Urothelium cell line (cell line): ENCODE results near the gene DUS2.
"Not testable (repeated sequence)": the region's sequence is repeated elsewhere in the genome, so short reads cannot be mapped to it uniquely, and the experiment has no call there.

Experiments
- DNase-seq: peaks from one replicate; pipeline ENCODE4 v3.0.0; 2011; ENCODE audit warnings: low spot score, mixed read lengths
- FAIRE-seq: peaks from 2 replicates; lab custom pipeline; 2011; peaks lifted over from hg19 to GRCh38; lab: Jason Lieb, UNC

The DUS2 gene

DNA sequence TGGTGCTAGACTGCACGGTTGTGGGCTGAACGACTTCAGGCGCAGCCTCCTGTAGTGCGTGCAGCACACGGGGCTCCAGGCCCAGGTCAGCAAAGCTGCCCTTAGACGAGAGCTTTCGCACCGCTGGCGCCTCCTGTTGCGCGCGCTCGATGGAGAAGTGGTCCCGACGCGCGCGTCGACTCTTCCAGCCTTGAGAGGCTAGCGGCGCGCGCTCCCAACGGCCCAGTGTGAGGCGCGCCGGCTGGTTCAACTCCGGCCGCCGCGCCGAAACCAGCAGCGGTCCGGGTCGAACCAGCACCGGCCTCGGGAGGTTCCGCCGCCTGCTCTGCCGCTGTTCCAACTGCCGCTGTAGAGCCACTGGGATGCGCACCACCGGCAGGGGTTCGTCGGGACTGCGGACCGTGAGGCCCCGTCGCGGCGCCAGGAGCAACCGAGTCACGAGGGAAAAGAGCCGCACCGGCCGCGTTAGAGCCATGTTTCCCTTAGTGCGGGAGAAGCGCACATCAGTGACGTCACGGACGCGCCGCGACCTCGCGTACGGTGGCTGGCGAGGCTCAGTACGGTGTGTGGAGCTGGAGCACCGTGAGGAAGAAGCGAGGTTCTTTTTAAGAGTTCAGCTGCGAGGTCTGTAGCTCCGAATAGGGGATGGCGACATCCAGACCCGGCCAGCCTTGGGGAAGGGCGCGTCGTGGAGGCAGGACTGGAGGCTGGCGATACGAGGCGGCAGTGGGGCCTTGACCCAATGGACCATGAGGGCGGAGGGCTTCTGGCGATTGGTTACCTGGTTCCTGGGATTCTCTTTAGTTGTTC is at the start of gene DUS2, which contains the start of gene DDX28:
TSS of gene DUS2 (plus strand) at position 557 of the 810 bp plus-strand sequence. CDS start 14,740 bp downstream, outside the sequence.
TSS of gene DDX28 (minus strand) at position 505 of the 810 bp plus-strand sequence. CDS start at position 475, 30 bp downstream.
- peak; percentile 13 for FAIRE-seq
- DNase-seq = peak; percentile 89

DNA sequence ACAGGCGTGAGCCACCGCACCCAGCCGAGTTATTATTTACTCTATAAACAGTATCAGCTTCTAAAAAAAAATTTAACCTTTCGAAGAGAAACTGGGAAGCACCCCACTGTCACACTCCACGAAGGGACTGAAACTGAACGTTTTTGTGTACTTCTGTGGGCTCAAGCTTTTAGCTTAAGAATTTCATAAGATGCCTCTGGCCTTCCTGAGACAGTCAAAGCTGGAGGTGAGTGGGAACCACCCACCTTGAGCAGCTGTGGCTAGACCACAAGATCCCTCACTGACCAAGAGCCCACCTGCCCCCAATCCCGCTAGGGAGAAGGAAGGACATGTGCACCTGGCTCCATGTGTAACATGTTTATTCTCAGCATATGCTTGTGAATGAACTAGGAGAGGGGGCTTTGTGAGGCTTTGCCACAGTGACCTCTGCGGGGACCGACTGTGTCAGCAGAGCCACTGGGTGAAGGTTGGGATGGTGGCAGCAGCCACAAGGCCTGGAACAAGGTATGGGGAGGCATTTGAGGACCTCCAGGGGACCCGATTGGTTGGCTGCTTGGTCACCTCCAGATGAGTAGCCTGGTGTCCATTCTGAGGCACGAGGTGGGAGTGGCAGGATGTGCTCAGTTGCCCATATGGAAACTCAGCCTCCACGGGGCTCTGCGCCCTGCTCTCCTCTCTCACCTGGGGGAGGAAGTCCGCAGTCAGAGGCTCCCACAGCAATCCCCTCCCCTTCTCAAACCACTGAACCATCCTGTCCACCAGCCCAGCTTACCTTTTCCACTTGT is 47.6 kb upstream of the DUS2 start:
- FAIRE-seq (no peak), DNase-seq (no peak)

DNA sequence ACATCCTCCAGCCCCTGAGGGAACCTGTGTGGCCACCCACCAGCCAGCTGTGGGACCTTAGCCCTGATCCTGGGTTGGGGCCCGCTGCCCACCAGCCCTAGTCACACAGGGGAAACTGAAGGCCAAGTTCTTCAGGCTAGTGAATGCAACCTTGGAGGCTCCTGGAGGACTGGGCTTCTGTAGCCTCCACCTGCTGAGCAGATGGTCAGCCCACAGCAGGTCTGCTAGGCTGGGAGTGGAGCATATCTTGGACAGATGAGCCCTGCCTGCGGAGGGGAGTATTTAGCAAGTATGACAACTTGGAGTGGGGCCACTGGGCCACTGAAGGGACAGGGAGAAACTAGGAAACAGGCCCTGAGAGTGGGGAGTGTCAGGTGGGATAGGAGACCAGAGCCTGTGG is 46.9 kb upstream of the DUS2 start:
- FAIRE-seq (no peak), DNase-seq (no peak)

DNA sequence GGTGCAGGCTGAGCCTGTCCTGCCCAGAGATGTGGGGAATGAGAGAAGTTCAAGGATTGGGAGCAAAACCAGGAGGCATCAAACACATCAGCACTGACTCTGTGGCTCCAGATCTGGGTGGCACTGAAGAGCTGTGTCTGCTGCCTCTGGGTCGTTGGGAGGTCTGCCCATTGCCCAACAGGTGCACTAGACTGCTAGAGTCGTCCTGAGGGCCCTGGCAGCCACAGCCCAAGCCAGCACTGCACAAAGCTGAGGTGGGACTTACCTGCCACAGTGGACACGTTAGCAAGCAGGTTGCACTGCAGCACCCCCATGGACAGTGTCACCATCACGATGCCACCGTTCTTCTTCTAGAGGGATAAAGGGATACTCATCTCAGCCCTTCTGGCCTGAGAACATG is 46.1 kb upstream of the DUS2 start:
- no peak for FAIRE-seq

DNA sequence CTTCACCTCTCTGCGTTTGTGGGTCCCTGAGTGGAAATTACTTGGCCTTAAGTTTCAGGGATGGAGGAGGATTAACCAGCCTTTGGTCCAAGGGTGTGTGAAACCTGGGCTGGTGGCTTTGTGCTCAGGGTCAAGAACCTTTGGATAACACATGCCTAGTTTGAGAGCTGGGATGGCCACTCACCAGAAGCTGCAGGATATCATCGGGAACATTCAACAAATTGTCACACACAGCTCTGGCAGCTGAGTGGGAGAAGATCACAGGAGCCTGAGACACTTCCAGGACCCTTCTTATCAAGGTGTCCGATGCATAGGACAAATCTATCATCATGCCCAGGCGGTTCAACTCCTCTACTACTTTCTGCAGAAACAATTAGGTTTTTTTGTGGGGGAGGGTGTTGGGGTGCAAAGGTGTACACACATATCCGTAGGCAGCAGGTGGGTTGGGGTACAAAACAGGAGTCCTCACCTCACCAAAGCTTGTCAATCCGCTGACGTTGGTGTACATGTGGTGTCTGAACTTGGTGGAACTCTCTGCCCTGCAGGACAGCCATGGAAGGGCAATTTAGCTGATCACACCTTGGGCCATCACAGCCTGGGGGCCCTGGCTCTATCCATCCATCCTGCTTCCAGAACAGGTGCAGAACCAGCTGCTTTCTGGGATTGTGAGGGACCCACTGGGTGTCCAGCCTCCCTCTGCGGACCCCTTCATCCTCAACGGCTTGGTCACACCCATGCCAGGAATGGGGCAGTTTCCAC is 45.4 kb upstream of the DUS2 start:
- no peak for DNase-seq
- FAIRE-seq = no peak

More for the DNA sequence above, 46.1 kb upstream of the DUS2 start:
- no peak for DNase-seq

DNA sequence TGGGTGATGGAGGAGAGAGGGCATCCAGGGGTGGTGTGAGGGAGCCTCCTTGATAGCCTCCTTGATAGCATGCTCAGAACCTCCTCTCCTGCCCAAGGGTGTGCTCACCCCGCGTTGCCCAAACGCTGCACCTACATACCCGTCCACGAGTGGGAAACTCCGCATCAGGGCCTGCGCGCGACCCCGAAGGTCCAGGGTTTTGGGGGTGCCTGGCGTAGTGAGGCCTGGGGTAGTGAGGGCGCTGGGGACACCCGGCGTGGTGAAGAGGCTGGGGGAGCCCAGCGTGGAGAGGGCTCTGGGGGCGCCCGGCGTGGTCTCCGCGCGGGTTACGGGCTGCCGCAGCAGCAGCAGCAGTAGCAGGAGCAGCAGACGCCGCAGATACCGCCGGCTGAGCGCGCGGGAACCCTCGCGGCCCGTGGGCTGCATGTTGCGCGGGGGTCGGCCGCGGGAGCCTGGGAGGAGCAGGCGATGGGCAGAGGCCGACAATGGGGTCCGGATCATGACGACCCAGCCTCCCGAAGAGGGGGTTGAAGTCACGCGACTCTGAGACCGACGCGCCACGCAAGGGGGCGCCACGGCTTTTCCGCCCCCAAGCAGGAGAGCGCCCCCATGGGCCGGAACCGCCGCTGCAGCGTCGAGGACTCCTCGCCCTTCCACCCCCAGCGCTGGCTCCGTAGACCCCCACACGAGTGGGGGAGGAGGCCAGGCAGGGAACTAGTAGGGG is 43.0 kb upstream of the DUS2 start, which contains the start of gene DPEP3:
TSS of gene DPEP3 (minus strand) at position 545 of the 724 bp plus-strand sequence. CDS start at position 426, 119 bp downstream.
- FAIRE-seq = no peak
- no peak for DNase-seq

DNA sequence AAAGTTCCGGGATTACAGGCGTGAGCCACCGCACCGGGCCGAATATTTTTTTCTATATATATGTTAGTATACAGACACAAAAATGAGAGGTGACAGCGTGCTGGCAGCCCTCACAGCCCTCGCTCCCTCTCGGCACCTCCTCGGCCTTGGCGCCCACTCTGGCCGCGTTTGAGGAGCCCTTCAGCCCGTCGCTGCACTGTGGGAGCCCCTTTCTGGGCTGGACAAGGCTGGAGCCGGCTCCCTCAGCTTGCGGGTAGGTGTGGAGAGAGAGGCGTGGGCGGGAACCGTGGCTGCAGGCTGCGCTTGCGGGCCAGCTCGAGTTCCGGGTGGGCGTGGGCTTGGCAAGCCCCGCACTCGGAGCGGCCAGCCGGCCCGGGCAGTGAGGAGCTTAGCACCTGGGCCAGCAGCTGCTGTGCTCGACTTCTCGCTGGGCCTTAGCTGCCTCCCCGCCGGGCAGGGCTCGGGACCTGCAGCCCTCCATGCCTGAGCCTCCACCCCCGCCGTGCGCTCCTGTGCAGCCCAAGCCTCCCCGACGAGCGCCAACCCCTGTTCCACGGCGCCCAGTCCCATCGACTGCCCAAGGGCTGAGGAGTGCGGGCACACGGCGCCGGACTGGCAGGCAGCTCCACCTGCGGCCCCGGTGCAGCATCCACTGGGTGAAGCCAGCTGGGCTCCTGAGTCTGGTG is 40.9 kb upstream of the DUS2 start:
- no peak for FAIRE-seq
- no peak for DNase-seq

DNA sequence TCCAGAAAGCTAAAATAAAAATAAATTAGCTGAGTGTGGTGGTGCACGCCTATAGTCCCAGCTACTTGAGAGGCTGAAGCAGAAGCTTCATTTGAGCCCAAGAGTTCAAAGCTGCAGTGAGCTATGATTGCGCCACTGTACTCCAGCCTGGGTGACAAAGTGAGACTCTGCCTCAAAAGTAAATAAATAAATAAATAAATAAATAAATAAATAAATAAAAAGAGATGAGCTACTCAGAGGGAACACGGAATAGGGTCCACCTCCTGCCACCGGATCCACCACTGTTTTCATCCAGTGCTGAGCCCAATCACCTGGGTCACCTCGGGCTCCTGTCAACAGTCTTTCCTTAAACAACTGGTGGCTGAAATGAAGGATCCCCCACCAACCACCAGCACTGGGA is 36.1 kb upstream of the DUS2 start:
- no peak for FAIRE-seq
- no peak for DNase-seq

DNA sequence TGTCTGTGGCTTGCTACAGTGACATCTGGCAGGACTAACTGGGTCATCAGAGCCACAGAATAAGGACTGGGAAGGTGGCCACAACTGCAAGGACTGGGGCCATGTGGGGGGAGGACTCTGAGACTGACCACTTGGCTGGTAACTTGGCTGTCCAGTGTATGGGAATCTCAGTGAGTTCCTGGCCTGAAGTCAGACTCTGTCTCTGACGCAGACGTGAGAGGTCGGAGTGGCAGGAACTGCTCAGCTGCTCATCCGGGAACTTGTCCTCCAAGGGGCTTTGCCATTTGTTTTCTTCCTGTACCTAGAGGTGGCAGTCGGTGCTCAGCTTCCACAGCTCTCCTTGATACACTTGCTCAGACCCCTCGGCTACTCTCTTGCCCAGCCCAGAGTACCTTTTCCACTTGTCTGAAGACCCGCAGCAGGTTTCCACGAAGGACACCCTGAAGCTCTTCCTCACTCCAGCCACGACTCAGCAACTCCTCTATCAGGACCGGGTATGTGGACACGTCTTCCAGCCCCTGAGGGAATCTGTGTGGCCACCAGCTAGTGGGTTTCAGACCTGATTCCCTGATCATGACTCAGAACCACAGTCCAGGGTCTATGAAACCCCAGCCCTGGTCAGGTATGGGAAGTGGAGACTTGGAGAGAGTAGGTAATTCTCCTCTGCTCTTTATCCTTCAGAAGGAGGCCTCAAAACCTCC is 35.5 kb upstream of the DUS2 start:
- DNase-seq = no peak
- FAIRE-seq = no peak

DNA sequence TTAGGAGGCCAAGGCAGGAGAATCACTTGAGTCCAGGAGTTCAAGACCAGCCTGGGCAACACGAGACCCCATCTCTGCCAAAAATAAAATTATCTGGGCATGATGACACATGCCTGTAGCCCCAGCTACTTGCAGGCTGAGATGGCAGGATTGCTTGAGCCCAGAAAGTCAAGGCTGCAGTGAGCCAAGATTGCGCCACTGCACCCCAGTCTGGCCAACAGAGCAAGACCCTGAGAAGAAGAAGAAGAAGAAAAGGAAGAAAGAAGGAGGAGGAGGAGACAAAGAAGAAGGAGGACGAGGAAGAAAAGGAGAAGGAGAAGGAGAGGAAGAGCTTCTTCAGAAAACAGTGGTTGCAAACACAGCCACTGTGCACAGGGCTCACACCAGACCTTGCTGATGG is 34.4 kb upstream of the DUS2 start:
- DNase-seq = no peak
- no peak for FAIRE-seq

DNA sequence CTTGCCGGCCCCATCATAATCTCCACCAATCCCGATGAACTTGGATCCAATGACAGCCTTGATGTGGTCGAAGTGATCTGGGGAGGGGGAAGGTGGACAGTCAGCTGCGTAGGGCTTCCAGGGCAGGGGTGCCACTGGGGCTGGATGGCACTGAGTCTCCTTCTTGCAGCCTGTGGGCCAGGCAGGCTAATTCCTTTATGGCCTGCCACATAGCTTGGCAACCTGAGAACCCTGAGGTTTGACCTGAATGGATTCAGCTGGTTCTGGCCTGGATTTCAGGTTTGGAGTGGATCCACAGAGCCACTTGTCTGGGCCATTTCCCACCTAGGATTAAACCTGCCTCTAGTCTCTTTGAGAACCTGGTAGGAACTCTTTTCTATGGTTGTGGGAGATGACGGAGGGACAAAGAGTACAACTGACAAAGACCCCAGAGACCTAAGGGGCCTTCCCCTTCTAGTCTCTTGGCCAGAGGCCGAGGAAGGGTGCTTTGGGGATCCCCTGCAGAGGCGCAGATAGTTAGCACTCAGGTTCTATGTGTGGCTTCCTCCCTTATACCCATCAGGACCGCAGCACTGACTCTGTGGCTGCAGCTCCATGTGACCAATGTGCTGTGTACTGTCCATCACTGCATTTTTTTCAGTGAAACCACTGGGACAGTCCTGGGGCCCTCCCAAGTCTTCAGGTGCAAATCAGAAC is 33.6 kb upstream of the DUS2 start:
- DNase-seq (no peak), FAIRE-seq (no peak)

DNA sequence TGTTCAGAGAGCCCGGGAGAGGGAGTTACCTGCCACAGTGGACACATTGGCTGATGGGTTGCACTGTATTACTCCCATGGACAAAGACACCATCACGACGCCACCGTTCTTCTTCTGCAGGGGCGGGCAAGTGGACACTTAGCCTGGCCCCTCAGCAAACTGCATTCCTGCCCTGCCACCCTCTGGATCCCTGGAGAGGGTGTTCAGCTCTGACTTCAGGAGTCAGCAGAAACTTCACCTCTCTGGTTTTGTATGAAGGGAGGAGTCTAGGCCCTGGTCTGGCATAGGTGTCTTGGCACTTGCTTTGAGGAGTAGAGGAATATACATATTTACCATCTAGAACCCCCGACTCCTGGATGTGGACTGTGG is 33.1 kb upstream of the DUS2 start:
- FAIRE-seq = no peak

DNA sequence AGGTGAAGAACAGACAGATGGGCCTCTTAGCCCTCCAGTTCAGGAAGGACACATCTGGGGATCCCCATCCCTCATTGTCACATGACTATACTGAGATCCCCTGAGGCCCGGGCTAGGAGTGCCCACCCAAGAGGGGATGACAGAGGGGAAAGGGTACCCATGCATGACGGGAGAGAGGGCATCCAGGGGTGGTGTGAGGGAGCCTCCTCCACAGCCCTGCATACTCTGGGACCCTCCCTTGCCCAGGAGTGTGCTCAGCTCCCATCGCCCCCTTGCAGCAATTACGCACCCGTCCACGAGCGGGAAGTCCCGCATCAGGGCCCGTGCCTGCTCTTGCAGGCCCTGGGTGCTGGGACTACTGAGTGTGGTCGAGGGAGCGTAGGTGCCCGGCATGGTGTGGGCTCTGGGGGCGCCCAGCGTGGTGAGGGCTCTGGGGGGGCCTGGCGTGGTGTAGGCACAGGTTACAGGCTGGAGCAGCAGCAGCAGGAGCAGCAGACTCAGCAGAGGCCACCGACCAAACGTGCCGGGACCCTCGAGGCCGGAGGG is 30.4 kb upstream of the DUS2 start:
- FAIRE-seq = no peak
- DNase-seq = no peak

More for the DNA sequence above, 33.1 kb upstream of the DUS2 start:
- DNase-seq = no peak

DNA sequence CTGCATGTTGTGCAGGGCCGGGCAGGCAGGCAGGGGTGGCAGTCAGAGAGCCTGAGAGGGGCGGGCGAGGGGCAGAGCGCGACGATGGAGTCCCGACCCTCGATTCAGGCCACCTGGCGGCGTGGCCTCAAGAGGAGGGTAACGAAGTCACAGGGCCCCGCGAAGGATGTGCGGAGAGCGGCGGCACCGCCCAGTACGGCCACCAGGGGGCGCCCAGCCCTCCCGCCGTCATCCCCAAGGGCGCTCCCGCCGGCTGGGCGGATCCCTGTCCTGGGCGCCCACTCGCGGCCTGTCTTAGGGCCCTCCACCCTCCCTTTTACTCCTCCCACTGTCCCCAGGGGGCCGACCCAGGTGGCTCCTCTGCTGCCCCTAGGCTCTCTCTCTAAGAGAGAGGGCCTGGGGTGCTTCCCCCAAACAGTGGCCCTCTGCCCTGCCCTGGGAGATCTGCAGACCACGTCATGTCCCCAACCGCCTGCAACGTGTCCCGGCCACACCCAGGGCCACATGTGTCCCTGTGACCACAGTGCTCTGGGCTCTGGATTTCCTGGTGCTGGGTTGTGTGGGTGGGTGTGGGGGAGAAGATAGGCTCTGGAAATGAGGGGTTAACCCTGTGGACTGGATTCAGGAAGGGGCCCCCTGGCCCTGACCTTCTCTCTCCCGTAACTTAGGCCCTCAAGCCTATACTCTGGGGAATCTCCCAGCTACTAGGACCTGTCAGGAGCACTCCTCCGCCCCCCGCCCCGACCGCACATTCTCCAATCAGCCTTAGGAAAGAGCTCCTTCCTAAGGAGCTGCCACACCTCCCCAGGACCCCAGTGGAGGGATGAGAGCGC is 29.7 kb upstream of the DUS2 start:
- FAIRE-seq (no peak), DNase-seq (peak; percentile 89)

DNA sequence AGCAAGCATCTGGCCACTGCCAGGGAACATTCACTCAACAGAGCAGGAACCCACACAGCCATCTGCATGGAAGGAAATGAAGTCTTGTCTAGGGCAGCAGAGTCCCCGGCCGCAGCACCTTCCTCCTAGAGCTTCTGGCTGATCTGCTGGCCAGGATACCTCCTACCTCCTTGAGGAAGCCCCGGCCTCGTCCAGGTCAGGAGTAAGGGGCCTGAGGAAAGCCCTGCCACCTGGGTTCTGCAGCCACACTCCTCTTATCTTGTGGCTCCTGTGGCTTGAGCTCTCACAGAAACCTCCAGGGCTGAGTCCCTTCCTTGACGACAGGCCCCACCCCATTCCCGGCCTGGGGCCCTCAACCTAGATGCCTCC is 29.1 kb upstream of the DUS2 start:
- not testable (repeated sequence) for FAIRE-seq

DNA sequence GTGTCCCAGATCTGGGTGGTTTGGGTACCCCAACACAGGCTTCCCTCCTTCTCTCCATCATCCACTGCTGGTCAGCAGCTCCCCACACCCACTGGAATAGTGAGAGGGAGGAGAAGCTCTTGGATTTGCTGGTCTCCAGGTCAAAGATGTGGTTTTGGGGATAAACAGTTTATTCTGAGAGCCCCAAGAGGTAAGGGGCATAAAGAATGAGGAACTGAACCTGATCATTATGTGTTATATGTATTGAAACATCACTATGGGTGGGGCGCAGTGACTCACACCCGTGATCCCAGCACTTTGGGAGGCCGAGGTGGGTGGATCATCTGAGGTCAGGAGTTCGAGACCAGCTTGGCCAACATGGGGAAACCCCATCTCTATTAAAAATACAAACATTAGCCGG is 27.7 kb upstream of the DUS2 start:
- DNase-seq (no peak), FAIRE-seq (no peak)

More for the DNA sequence above, 29.1 kb upstream of the DUS2 start:
- DNase-seq = not testable (repeated sequence)

DNA sequence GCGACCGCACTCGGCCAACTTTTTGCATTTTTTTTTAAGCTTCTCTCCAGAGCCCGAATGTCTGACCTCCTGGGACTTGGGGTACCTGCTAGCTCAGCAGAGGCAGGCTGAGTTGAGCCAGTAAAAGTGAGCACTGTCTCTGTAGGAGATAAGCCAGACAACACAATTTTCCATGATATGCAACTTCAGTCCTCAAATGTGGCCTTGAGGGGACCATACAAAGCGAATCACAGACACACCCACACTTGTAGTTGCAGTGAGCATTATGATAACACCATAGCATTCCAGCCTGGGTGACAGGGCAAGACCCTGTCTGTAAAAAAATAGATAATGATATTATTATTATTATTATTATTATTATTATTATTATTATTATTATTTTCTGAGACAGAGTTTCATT is 26.4 kb upstream of the DUS2 start:
- FAIRE-seq (no peak), DNase-seq (no peak)
